ENCODE measurements around the gene PEX11G. TPM values are rescaled to one million over a fixed set of nuclear protein-coding genes. Genes with fewer than 3 reads are reported as not detected.

Gene PEX11G
- total RNA-seq, 1 donor from 2014 or later: 8.9 TPM

DNA sequence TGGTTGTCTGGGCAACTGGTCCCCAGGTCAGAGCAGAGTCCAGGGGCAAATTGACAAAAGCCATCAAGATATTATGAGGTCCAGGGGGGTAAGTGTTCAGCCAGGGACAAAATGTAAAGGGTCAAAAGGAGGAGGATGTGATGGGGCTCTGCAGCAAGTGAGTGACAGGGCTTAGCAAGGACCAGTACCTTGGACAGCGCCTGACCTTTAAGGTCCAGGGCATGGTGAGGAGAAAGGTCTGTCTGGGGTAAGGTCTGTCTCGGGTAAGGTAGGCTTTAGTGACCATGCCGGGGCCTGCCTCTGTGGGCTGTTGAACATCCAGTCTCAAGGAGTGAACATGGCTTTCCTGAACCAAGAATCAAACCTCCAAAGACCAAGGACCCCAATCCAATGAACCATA, 20.8 kb upstream of the PEX11G start:
- no peak overlapping the region for H3K4me3 ChIP-seq (ENCODE audit: low read depth, low read length)
- no peak for DNase-seq (ENCODE audit: low read depth)
- TF ChIP-seq, protein P1, sequence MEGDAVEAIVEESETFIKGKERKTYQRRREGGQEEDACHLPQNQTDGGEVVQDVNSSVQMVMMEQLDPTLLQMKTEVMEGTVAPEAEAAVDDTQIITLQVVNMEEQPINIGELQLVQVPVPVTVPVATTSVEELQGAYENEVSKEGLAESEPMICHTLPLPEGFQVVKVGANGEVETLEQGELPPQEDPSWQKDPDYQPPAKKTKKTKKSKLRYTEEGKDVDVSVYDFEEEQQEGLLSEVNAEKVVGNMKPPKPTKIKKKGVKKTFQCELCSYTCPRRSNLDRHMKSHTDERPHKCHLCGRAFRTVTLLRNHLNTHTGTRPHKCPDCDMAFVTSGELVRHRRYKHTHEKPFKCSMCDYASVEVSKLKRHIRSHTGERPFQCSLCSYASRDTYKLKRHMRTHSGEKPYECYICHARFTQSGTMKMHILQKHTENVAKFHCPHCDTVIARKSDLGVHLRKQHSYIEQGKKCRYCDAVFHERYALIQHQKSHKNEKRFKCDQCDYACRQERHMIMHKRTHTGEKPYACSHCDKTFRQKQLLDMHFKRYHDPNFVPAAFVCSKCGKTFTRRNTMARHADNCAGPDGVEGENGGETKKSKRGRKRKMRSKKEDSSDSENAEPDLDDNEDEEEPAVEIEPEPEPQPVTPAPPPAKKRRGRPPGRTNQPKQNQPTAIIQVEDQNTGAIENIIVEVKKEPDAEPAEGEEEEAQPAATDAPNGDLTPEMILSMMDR (IDR thresholded peaks at IDR 0.05; ENCODE audit: insufficient read depth, low read length, poor library complexity, severe bottlenecking): no peak
- H3K36me3 ChIP-seq (ENCODE audit: control insufficient read depth, insufficient read depth, low read length): no peaks in the 10 kb centered on the region
- peaks cover 6% of the 10 kb centered on the region for H3K27me3 ChIP-seq (ENCODE audit: control insufficient read depth, insufficient read depth, low read length)

DNA sequence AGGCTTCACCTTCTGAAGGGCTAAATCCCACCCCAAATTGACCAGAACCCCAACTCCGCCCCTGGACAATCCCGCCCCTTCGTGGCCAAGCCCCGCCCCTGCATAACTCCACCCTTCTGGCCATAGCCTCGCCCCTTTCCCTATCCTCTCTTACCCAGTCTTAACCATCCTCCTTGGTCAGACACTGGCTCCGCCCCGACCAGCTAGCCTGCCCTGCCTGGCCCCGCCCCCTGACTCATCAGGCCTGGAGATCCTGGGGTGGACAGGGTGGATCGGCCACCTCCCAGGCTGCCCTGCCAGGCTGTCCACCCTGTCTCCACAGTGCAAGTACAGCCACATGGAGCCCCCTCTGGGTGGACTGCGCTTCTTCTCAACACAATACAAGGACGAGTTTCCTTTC, 19.0 kb upstream of the PEX11G start:
- Histone ChIP-seq H3K4me3 (ENCODE audit: low read depth, low read length) (no peak overlapping the region), H3K27me3 (ENCODE audit: control insufficient read depth, insufficient read depth, low read length) (peaks cover 9% of the 10 kb centered on the region), H3K36me3 (ENCODE audit: control insufficient read depth, insufficient read depth, low read length) (no peaks in the 10 kb centered on the region)
- DNase-seq (ENCODE audit: low read depth): no peak
- TF ChIP-seq, protein P1 (IDR thresholded peaks at IDR 0.05; ENCODE audit: insufficient read depth, low read length, poor library complexity, severe bottlenecking): no peak

DNA sequence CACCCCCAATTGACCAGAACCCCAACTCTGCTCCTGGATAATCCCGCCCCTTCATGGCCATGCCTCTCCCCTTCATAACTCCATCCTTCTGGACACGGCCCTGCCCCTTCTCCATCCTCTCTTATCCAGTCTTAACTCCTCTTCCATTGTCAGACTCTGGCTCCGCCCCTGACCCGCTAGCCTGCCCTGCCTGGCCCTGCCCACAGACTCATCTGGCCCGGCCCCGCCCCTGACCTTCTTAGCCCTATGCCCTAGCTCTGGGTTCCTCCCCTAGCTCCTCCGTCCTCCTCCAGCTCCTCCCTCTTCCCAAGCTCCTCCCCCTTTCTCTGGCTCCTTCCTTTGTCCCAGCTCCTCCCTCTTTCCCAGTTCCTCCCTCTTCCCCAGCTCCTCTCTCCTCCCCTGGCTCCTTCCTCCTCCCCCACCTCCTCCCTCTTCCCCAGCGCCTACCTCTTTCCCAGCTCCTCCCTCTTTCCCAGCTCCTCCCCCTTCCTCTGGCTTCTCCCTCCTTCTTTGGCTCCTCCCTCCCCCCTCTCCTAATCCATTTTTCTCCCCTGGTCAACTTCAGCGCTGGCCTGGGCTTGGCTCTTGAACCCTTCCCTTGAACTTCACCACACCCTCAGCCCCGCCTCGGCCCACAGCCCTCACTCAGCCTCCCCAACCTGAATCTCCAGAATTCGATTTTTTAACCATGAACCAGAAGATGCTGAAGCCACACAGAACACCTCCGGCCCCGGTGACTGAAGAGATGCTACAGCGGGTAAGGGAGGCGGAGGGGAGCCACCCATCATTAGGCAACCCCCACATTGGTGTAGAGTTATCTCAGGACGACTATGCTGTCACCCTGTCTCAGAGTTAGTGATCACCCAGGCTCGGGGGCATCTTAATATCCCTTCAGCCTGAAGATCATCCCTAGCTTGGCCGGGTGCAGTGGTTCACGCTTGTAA, 17.8 kb upstream of the PEX11G start:
- TF ChIP-seq, protein P1 (IDR thresholded peaks at IDR 0.05; ENCODE audit: insufficient read depth, low read length, poor library complexity, severe bottlenecking): no peak
- no peak overlapping the region for H3K4me3 ChIP-seq (ENCODE audit: low read depth, low read length)
- peaks cover 10% of the 10 kb centered on the region for H3K27me3 ChIP-seq (ENCODE audit: control insufficient read depth, insufficient read depth, low read length)
- no peaks in the 10 kb centered on the region for H3K36me3 ChIP-seq (ENCODE audit: control insufficient read depth, insufficient read depth, low read length)
- no peak for DNase-seq (ENCODE audit: low read depth)

DNA sequence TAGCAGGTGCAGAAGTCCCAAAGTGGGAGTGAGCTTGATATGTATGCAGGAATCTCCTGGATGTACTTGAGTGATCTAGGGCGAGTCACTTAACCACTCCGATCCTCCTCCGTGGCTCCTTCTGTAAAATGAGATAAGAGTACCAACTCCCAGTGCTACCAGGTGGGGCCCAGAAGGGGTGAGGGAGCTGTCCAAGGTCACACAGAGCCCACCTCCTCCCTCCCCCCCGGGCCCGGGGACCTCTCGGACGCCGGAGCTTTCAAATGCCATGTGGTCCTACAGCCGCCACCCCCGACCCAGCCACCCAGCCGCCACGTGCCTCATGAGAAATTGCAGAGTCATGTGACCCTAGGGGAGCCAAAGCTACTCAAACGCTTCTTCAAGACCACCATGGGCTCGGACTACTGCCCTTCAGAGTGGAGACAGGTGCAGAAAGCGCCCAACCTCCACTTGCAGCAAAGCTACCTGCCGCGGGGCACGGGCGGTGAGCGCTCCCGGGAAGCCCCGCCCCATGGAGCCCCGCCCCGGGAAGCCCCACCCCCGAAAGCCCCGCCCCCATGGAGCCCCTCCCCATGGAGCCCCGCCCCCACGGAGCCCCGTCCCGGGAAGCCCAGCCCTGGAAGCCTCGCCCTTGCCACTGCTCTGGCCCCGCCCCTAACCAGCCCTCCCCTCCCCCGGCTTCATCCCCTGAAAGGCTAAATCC, 17.0 kb upstream of the PEX11G start:
- DNase-seq (ENCODE audit: low read depth): no peak
- H3K4me3 ChIP-seq (ENCODE audit: low read depth, low read length): no peak overlapping the region
- H3K36me3 ChIP-seq (ENCODE audit: control insufficient read depth, insufficient read depth, low read length): no peaks in the 10 kb centered on the region
- H3K27me3 ChIP-seq (ENCODE audit: control insufficient read depth, insufficient read depth, low read length): peaks cover 18% of the 10 kb centered on the region
- TF ChIP-seq, protein P1 (IDR thresholded peaks at IDR 0.05; ENCODE audit: insufficient read depth, low read length, poor library complexity, severe bottlenecking): no peak

DNA sequence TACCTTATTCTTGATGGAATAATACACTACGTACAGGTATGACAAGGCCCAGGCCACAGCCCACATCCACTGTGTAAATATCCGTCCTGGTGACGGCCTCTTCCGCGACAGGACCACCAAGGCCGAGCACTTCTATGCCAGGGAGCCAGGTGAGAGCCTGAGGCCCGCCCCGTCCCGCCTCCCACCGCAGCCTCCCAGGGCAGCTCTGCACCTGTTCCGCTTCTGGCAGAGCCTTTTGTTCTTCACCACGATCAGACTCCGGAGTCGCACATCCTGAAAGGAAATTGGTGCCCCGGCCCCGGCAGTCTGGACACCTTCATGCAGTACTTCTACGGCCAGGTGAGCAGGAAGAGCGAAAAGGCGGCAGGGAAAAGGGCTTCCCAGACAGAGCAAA, 16.4 kb upstream of the PEX11G start:
- peaks cover 23% of the 10 kb centered on the region for H3K27me3 ChIP-seq (ENCODE audit: control insufficient read depth, insufficient read depth, low read length)
- no peak overlapping the region for H3K4me3 ChIP-seq (ENCODE audit: low read depth, low read length)
- DNase-seq (ENCODE audit: low read depth): no peak
- TF ChIP-seq, protein P1 (IDR thresholded peaks at IDR 0.05; ENCODE audit: insufficient read depth, low read length, poor library complexity, severe bottlenecking): no peak
- no peaks in the 10 kb centered on the region for H3K36me3 ChIP-seq (ENCODE audit: control insufficient read depth, insufficient read depth, low read length)

All from kidney epithelial cell (primary cell).